Measurements from ENCODE around the gene SLX4IP.

The SLX4IP gene

GRCh38 chr20:10646886-10647420 is 211.8 kb downstream of the SLX4IP start:
- H3K9me3 ChIP-seq (ENCODE audit: severe bottlenecking): no peaks in the 10 kb centered on the region
- no peaks in the 10 kb centered on the region for H3K36me3 ChIP-seq
- DNase-seq: no peak
- no peak overlapping the region for H3K4me3 ChIP-seq (ENCODE audit: low read depth, low read length)
- no peak overlapping the region for H3K27ac ChIP-seq
- TF ChIP-seq CTCF (IDR thresholded peaks at IDR 0.05; ENCODE audit: low read depth, low read length): no peak
- no peaks in the 10 kb centered on the region for H3K27me3 ChIP-seq (ENCODE audit: insufficient read depth, low read depth, severe bottlenecking)

GRCh38 chr20:10647471-10647870 is 212.4 kb downstream of the SLX4IP start:
- Histone ChIP-seq H3K27ac (no peak overlapping the region), H3K4me3 (ENCODE audit: low read depth, low read length) (no peak overlapping the region), H3K9me3 (ENCODE audit: severe bottlenecking) (no peaks in the 10 kb centered on the region), H3K27me3 (ENCODE audit: insufficient read depth, low read depth, severe bottlenecking) (no peaks in the 10 kb centered on the region), H3K36me3 (no peaks in the 10 kb centered on the region)
- DNase-seq: peak; percentile 30
- peak; percentile 54 for TF ChIP-seq CTCF (IDR thresholded peaks at IDR 0.05; ENCODE audit: low read depth, low read length)

GRCh38 chr20:10647909-10648308 is 212.8 kb downstream of the SLX4IP start:
- Histone ChIP-seq H3K27ac (no peak overlapping the region), H3K4me3 (ENCODE audit: low read depth, low read length) (no peak overlapping the region), H3K9me3 (ENCODE audit: severe bottlenecking) (no peaks in the 10 kb centered on the region), H3K27me3 (ENCODE audit: insufficient read depth, low read depth, severe bottlenecking) (no peaks in the 10 kb centered on the region), H3K36me3 (no peaks in the 10 kb centered on the region)
- no peak for DNase-seq
- TF ChIP-seq CTCF (IDR thresholded peaks at IDR 0.05; ENCODE audit: low read depth, low read length): no peak

- H3K27ac ChIP-seq: no peak overlapping the region
- H3K27me3 ChIP-seq (ENCODE audit: insufficient read depth, low read depth, severe bottlenecking): no peaks in the 10 kb centered on the region
- no peaks in the 10 kb centered on the region for H3K9me3 ChIP-seq (ENCODE audit: severe bottlenecking)
- no peaks in the 10 kb centered on the region for H3K36me3 ChIP-seq
- no peak overlapping the region for H3K4me3 ChIP-seq (ENCODE audit: low read depth, low read length)
- no peak for TF ChIP-seq CTCF (IDR thresholded peaks at IDR 0.05; ENCODE audit: low read depth, low read length)
- DNase-seq: no peak
These were observed 213.5 kb downstream of the SLX4IP start for GRCh38 chr20:10648651-10649050.

GRCh38 chr20:10649080-10649796 is 214.1 kb downstream of the SLX4IP start:
- Histone ChIP-seq H3K9me3 (ENCODE audit: severe bottlenecking) (no peaks in the 10 kb centered on the region), H3K36me3 (no peaks in the 10 kb centered on the region), H3K27ac (no peak overlapping the region), H3K27me3 (ENCODE audit: insufficient read depth, low read depth, severe bottlenecking) (no peaks in the 10 kb centered on the region), H3K4me3 (ENCODE audit: low read depth, low read length) (no peak overlapping the region)
- DNase-seq: no peak
- TF ChIP-seq CTCF (IDR thresholded peaks at IDR 0.05; ENCODE audit: low read depth, low read length): no peak

- H3K4me3 ChIP-seq (ENCODE audit: low read depth, low read length): no peak overlapping the region
- TF ChIP-seq CTCF (IDR thresholded peaks at IDR 0.05; ENCODE audit: low read depth, low read length): no peak
- no peaks in the 10 kb centered on the region for H3K36me3 ChIP-seq
These were observed 214.7 kb downstream of the SLX4IP start for GRCh38 chr20:10649797-10650160.

More at GRCh38 chr20:10649797-10650160, 214.7 kb downstream of the SLX4IP start:
- no peak for DNase-seq
- no peaks in the 10 kb centered on the region for H3K27me3 ChIP-seq (ENCODE audit: insufficient read depth, low read depth, severe bottlenecking)
- no peaks in the 10 kb centered on the region for H3K9me3 ChIP-seq (ENCODE audit: severe bottlenecking)
- H3K27ac ChIP-seq: no peak overlapping the region

Measured in WERI-Rb-1 (cell line).